ENCODE data around the gene RELA. TPM values are rescaled to one million over a fixed set of nuclear protein-coding genes. Genes with fewer than 3 reads are reported as not detected.

Gene RELA
- total and polyA plus RNA-seq, 2 donors (not counting 3 experiments of a cell fraction or from before 2014, with no cell fraction given) = 78.7 to 105 TPM

DNA sequence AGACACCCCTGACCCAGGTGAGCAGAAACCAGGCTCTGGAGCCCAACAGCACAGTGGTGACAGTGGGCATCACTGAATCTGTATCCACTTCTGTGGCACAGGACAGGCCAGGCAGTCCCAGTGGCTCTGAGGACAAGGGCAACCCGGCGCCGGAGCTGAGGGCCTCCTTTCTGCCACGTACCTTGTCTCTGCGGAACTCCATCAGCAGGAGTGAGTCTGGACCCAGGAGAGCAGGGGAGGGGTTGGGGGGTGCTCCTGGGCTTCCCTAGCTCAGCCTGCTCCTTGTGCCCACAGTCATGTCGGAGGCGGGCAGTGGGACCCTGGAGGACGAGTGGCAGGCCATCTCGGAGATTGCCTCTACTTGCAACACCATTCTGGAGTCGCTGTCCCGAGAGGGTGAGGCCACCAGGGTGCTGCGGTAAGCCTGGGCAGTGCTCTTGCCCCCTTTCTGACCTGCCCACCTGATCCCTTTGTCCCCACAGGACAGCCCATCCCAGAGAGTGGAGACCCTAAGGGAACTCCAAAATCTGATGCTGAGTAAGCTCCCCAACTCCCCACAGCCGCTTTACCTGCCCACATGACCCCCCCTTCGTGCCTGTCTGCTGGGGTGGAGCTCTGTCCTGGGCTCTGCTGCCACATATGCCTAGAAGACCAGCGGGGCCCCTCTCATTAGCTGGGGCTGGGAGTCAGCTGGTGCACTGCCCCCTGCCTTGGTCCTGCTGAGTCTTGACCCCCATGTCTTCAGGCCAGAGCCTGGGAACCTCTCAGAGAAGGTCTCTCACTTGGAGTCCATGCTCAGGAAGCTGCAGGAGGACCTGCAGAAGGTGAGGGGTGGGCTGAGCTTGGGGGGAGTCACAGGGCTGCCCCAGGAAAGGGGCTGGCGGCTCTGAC, 12.8 kb downstream of the RELA start:
- H2AFZ ChIP-seq (ENCODE audit: low read depth, low read length) = no peak overlapping the region
- dilution Hi-C loops (cut with MboI; ENCODE audit: extremely low pct_ligation_motif_present, low sequenced_read_pairs) = no loop called here
- no peak overlapping the region for H3K4me2 ChIP-seq (ENCODE audit: insufficient read depth, low read length)
- H3K79me2 ChIP-seq (ENCODE audit: control insufficient read depth, insufficient read depth, low read length) = no peaks in the 10 kb centered on the region
- H3K27ac ChIP-seq (ENCODE audit: insufficient read depth, low read depth, low read length) = no peak overlapping the region
- intact Hi-C loops (cut with micrococcal nuclease) = no loop called here
- FAIRE-seq (no peak), DNase-seq (ENCODE audit: low read depth, low spot score) (no peak)
- no peak overlapping the region for H3K9ac ChIP-seq (replicated peaks; ENCODE audit: extremely low read depth, insufficient read depth, low read length)
- CTCF ChIA-PET = interaction anchor here (0.5 to 8.0 kb wide), 2 partner anchors 12 to 168 kb away, joined by 3 to 44 read pairs; partner anchors contain the start of gene SIPA1
- H3K4me1 ChIP-seq (ENCODE audit: control insufficient read depth, extremely low read depth, insufficient read depth, low read length) = peaks cover 23% of the 10 kb centered on the region
- no peaks in the 10 kb centered on the region for H3K27me3 ChIP-seq (ENCODE audit: control insufficient read depth in 2 of 2, insufficient read depth in 2 of 2, low read length in 2 of 2)
- TSS peak; percentile 0 for BruUV-seq (replicated peaks)
- H3K36me3 ChIP-seq (ENCODE audit: control insufficient read depth in 2 of 2, extremely low read depth in 1 of 2, insufficient read depth in 2 of 2, low read length in 2 of 2) = peaks cover 0 to 39% of the 10 kb centered on the region in 2 experiments
- POLR2A ChIA-PET = interaction anchor here (1.2 to 1.5 kb wide), 2 partner anchors 12 kb away, joined by 4 read pairs; partner anchors contain the start of genes RELA and SIPA1
- H3K9me3 ChIP-seq (replicated peaks; ENCODE audit: control insufficient read depth, insufficient read depth, low read length) = no peaks in the 10 kb centered on the region
- H3K9me1 ChIP-seq (replicated peaks; ENCODE audit: control insufficient read depth, extremely low read depth, insufficient read depth, low read length) = no peaks in the 10 kb centered on the region
- H3K4me3 ChIP-seq (replicated peaks in 1 of 3; ENCODE audit: insufficient read depth in 1 of 3, low read depth in 1 of 3, low read length in 3 of 3) = no peak overlapping the region
- no peaks in the 10 kb centered on the region for H4K20me1 ChIP-seq (replicated peaks; ENCODE audit: control insufficient read depth, extremely low read depth, insufficient read depth, low read length)
- no peak for TF ChIP-seq MYC (IDR thresholded peaks at IDR 0.05; ENCODE audit: low read depth, low read length)
- TF ChIP-seq FOS (IDR thresholded peaks at IDR 0.05; ENCODE audit: borderline replicate concordance, insufficient read depth, low read length) = no peak
- no peak for TF ChIP-seq GATA2 (IDR thresholded peaks at IDR 0.05; ENCODE audit: insufficient read depth, insufficient read length, low read depth, low read length)
- TF ChIP-seq, protein P1, sequence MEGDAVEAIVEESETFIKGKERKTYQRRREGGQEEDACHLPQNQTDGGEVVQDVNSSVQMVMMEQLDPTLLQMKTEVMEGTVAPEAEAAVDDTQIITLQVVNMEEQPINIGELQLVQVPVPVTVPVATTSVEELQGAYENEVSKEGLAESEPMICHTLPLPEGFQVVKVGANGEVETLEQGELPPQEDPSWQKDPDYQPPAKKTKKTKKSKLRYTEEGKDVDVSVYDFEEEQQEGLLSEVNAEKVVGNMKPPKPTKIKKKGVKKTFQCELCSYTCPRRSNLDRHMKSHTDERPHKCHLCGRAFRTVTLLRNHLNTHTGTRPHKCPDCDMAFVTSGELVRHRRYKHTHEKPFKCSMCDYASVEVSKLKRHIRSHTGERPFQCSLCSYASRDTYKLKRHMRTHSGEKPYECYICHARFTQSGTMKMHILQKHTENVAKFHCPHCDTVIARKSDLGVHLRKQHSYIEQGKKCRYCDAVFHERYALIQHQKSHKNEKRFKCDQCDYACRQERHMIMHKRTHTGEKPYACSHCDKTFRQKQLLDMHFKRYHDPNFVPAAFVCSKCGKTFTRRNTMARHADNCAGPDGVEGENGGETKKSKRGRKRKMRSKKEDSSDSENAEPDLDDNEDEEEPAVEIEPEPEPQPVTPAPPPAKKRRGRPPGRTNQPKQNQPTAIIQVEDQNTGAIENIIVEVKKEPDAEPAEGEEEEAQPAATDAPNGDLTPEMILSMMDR (IDR thresholded peaks at IDR 0.05; ENCODE audit: extremely low read depth in 1 of 2, insufficient read depth in 1 of 2, low read depth in 1 of 2, low read length in 2 of 2) = no peak
- TF ChIP-seq POLR2A (IDR thresholded peaks at IDR 0.05; ENCODE audit: low read depth, low read length) = no peak
- TF ChIP-seq JUN (IDR thresholded peaks at IDR 0.05; ENCODE audit: borderline replicate concordance, insufficient read depth, insufficient read length, low read depth) = no peak
- TF ChIP-seq POLR2AphosphoS5 (IDR thresholded peaks at IDR 0.05; ENCODE audit: insufficient read depth, low read depth, low read length) = no peak
- TF ChIP-seq EZH2 (IDR thresholded peaks at IDR 0.05; ENCODE audit: borderline replicate concordance, low read depth, low read length, severe bottlenecking) = no peak
- TF ChIP-seq, protein P2, sequence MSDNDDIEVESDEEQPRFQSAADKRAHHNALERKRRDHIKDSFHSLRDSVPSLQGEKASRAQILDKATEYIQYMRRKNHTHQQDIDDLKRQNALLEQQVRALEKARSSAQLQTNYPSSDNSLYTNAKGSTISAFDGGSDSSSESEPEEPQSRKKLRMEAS (IDR thresholded peaks at IDR 0.05; ENCODE audit: insufficient read depth, insufficient read length) = no peak

Measured in endothelial cell of umbilical vein (primary cell).